SJCRH30 (cell line): ENCODE measurements around the gene SORD. TPM values are rescaled to one million over a fixed set of nuclear protein-coding genes. Genes with fewer than 3 reads are reported as not detected.
A peak's percentile ranks its signal among the peaks of the same experiment; 100 is the strongest.
"Not testable (repeated sequence)": the region's sequence is repeated elsewhere in the genome, so short reads cannot be mapped to it uniquely, and the experiment has no call there.

ENCODE experiments used
- DNase-seq, 2 experiments: peaks; one replicate each; pipeline ENCODE4 v3.0.0-alpha.2; 2015 to 2020
- H3K27ac ChIP-seq: fragments of 250-450 bp; sonication (Bioruptor Pico); 2 replicates; pipeline ENCODE4 v1.5.1; 2020; ENCODE audit warnings: mild to moderate bottlenecking, moderate library complexity
- H3K27me3 ChIP-seq: fragments of 250-450 bp; sonication (Bioruptor Pico); 2 replicates; pipeline ENCODE4 v1.5.1; 2020; ENCODE audit warnings: mild to moderate bottlenecking, moderate library complexity
- H3K36me3 ChIP-seq: fragments of 250-450 bp; sonication (Bioruptor Pico); 2 replicates; pipeline ENCODE4 v1.5.1; 2020; ENCODE audit warnings: mild to moderate bottlenecking, moderate library complexity
- H3K4me1 ChIP-seq: fragments of 250-450 bp; sonication (Bioruptor Pico); 2 replicates; pipeline ENCODE4 v1.5.1; 2020; ENCODE audit warnings: mild to moderate bottlenecking, moderate library complexity
- H3K4me3 ChIP-seq: fragments of 250-450 bp; sonication (Bioruptor Pico); 2 replicates; pipeline ENCODE4 v1.5.1; 2020; ENCODE audit warnings: mild to moderate bottlenecking, moderate library complexity
- H3K9me3 ChIP-seq: fragments of 250-450 bp; sonication (Bioruptor Pico); replicated peaks from 2 replicates; pipeline ENCODE4 v1.5.1; 2020; ENCODE audit warnings: mild to moderate bottlenecking, moderate library complexity
- total RNA-seq: library from RNA; depleted of rRNA; stranded (reverse); fragments of >200 nt; shearing (Covaris generic); gene quantifications from 2 replicates; pipeline ENCODE4 v1.2.3, GENCODE V29; 2014

Gene SORD
- total RNA-seq, 1 experiment from 2014 or later: 48.8 TPM

DNA sequence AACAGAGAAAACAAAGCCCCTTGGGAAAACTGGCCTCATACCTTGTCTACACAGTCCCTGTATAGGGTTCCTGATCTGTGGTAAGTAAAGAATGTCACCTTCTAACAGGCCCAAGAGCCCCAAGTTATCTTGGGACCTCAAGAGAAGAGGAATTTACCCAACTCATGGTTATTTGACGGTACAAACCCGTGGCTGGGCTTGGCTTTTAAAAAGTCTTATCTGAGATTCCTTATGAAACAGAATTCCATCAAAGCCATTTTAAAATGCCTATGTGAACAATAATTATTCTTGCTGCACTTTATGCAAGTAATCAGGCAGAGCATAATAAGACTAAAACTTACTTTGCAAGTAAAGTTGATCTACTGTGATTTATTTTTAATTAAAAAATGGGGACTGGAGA lies 13.9 kb upstream of the SORD start:
- Histone ChIP-seq H3K27ac (no peak overlapping the region), H3K9me3 (no peaks in the 10 kb centered on the region)

DNA sequence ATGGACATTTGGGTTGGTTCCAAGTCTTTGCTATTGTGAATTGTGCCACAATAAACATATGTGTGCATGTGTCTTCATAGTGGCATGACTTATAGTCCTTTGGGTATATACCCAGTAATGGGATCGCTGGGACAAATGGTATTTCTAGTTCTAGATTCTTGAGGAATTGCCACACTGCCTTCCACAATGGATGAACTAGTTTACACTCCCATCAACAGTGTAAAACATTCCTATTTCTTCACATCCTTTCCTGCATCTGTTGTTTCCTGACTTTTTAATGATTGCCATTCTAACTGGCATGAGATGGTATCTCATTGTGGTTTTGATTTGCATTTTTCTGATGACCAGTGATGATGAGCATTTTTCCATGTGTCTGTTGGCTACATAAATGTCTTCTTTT lies 7.9 kb upstream of the SORD start:
- not testable (repeated sequence) for H3K4me1 ChIP-seq, H3K36me3 ChIP-seq, DNase-seq, H3K4me3 ChIP-seq, H3K27ac ChIP-seq, H3K27me3 ChIP-seq, H3K9me3 ChIP-seq

More for the DNA sequence above, 13.9 kb upstream of the SORD start:
- H3K4me1 ChIP-seq: no peaks in the 10 kb centered on the region
- DNase-seq: no peak
- 0 out of 2 replicates have a peak, but pooled peaks cover 6% of the 10 kb centered on the region for H3K27me3 ChIP-seq
- H3K4me3 ChIP-seq: no peak overlapping the region
- H3K36me3 ChIP-seq: no peaks in the 10 kb centered on the region

GRCh38 chr15:45020222-45020900 lies 2.6 kb upstream of the SORD start:
- H3K4me3 ChIP-seq, H3K36me3 ChIP-seq, H3K27ac ChIP-seq, H3K4me1 ChIP-seq, DNase-seq, H3K9me3 ChIP-seq, H3K27me3 ChIP-seq: not testable (repeated sequence)

- DNase-seq, H3K27me3 ChIP-seq, H3K9me3 ChIP-seq, H3K36me3 ChIP-seq, H3K4me1 ChIP-seq, H3K4me3 ChIP-seq, H3K27ac ChIP-seq: not testable (repeated sequence)
Measured at GRCh38 chr15:45020901-45021259, 2.1 kb upstream of the SORD start.

DNA sequence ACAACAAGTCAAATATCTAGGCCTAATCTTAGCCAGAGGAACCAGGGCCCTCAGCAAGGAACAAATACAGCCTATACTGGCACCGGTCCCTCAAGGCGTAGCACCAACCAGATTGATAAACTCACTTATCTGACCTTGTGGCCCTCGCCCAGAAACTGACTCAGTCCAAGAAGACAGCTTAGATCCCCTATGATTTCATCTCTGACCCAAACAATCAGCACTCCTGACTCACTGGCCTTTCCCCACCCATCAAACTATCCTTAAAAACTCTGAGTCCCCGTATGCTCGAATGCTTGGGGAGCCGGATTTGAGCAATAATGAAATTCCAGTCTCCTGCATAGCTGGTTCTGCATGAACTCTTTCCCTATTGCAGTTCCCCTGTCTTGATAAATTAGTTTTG lies 1.6 kb upstream of the SORD start:
- DNase-seq: no peak
- H3K4me3 ChIP-seq: no peak overlapping the region
- H3K9me3 ChIP-seq: no peaks in the 10 kb centered on the region
- no peaks in the 10 kb centered on the region for H3K36me3 ChIP-seq
- H3K27ac ChIP-seq: no peak overlapping the region
- H3K27me3 ChIP-seq: no peaks in the 10 kb centered on the region
- peaks cover 6% of the 10 kb centered on the region; the same call in 1 of the 2 replicates for H3K4me1 ChIP-seq

GRCh38 chr15:45023659-45024225 lies 747 bp downstream of the SORD start:
- peak overlapping the region; percentile 81 for H3K4me3 ChIP-seq
- H3K4me1 ChIP-seq: peaks cover 6% of the 10 kb centered on the region; the same call in 1 of the 2 replicates
- no peaks in the 10 kb centered on the region for H3K9me3 ChIP-seq
- peak in 1 of 2 experiments; percentile 37 for DNase-seq
- peak overlapping the region; percentile 61 for H3K27ac ChIP-seq
- H3K36me3 ChIP-seq: 0 out of 2 replicates have a peak, but pooled peaks cover 7% of the 10 kb centered on the region
- no peaks in the 10 kb centered on the region for H3K27me3 ChIP-seq

- not testable (repeated sequence) for H3K9me3 ChIP-seq, H3K27me3 ChIP-seq, DNase-seq, H3K27ac ChIP-seq, H3K4me3 ChIP-seq, H3K4me1 ChIP-seq
- H3K36me3 ChIP-seq: peaks cover 10% of the 10 kb centered on the region; the same call in 1 of the 2 replicates
Measured at GRCh38 chr15:45024649-45025048, 1.7 kb downstream of the SORD start.

- H3K4me3 ChIP-seq, H3K9me3 ChIP-seq, H3K4me1 ChIP-seq, H3K27me3 ChIP-seq, H3K27ac ChIP-seq, DNase-seq: not testable (repeated sequence)
- peaks cover 13% of the 10 kb centered on the region; the same call in 1 of the 2 replicates for H3K36me3 ChIP-seq
Measured at GRCh38 chr15:45025627-45026026, 2.6 kb downstream of the SORD start.

DNA sequence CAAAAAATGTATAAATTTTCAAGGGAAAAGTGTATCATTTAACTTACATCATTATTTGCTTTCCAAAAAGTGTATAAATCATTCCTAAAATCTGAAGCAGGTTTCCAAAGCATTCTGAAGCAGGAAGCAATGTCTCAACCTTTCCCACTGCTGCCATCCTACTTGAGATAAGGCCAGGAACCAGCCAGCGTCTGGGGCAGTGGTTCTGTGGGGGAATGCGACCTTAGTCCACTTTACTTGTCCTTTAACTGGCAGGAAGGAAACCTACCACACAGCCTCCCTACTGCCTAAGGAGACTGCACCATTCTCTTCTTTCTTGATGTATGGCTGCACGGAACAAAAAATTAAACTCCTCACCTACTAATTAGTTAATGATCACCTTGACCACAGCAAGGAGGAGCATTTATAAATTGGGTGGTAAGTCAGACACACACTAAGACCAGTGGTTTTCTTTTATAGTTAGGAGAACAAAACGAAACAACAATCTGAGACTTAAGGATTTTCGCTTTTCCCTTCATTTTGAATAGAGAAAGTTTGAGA lies 3.7 kb downstream of the SORD start:
- H3K9me3 ChIP-seq: no peaks in the 10 kb centered on the region
- H3K4me1 ChIP-seq: peaks cover 6% of the 10 kb centered on the region; the same call in 1 of the 2 replicates
- H3K36me3 ChIP-seq: peaks cover 17% of the 10 kb centered on the region; the same call in 1 of the 2 replicates
- no peak for DNase-seq
- no peak overlapping the region for H3K27ac ChIP-seq
- no peaks in the 10 kb centered on the region for H3K27me3 ChIP-seq
- H3K4me3 ChIP-seq: no peak overlapping the region

DNA sequence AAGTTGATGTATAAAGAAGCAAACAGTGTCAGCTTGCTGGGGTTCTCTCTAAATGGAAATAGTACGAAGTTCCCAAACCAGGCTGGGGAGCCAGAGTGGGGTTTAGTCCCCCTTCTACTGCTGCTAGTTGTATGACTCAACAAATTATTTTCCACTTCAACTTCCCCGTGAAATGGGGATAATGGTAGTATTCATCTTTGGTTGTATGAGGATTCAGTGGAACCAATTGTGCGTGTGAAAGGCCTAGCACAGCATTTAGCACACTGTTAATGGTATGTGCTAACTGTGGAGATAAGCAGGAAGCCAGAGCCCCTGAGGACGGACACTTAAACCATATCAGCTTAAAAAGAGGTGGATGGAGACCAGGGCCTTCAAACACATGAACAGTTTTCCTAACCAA lies 4.2 kb downstream of the SORD start:
- H3K4me3 ChIP-seq: no peak overlapping the region
- no peaks in the 10 kb centered on the region for H3K9me3 ChIP-seq
- H3K27ac ChIP-seq: no peak overlapping the region
- peak in 1 of 2 experiments; percentile 17 for DNase-seq
- H3K36me3 ChIP-seq: peaks cover 17% of the 10 kb centered on the region; the same call in 1 of the 2 replicates
- H3K27me3 ChIP-seq: no peaks in the 10 kb centered on the region
- H3K4me1 ChIP-seq: peaks cover 6% of the 10 kb centered on the region; the same call in 1 of the 2 replicates

- Histone ChIP-seq H3K27me3 (no peaks in the 10 kb centered on the region), H3K4me3 (no peak overlapping the region), H3K27ac (no peak overlapping the region), H3K36me3 (peaks cover 17% of the 10 kb centered on the region; the same call in 1 of the 2 replicates), H3K9me3 (no peaks in the 10 kb centered on the region), H3K4me1 (no peaks in the 10 kb centered on the region)
- no peak for DNase-seq
Measured at GRCh38 chr15:45030743-45031142, 7.7 kb downstream of the SORD start.

DNA sequence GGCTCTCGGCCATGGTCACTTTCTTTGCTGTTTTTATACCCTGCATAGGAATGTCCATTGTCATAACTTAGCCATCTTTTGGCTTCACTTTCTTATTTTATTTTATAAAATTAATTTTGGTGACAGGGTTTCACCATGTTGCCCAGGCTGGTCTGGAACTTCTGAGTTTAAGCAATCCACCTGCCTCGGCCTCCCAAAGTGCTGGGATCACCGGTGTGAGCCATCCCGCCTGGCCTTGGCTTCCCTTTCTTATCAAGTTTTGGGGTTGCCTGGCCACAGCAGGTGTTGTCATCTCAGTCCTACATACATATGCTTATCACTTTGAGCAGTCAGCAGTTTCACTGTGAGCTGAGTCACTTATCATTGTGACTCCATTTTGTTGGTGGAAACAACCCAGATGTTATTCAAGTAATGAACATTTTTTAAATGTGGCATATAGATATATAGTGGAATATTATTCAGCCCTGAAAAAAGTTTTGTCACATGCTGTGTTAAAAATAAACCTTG lies 8.6 kb downstream of the SORD start:
- DNase-seq, H3K9me3 ChIP-seq, H3K4me3 ChIP-seq, H3K4me1 ChIP-seq, H3K27me3 ChIP-seq, H3K27ac ChIP-seq: not testable (repeated sequence)
- H3K36me3 ChIP-seq: peaks cover 17% of the 10 kb centered on the region; the same call in 1 of the 2 replicates

- H3K36me3 ChIP-seq: peaks cover 13% of the 10 kb centered on the region; the same call in 1 of the 2 replicates
- DNase-seq: not testable (repeated sequence)
Measured at GRCh38 chr15:45032501-45032900, 9.5 kb downstream of the SORD start.

GRCh38 chr15:45034087-45034486 lies 11.1 kb downstream of the SORD start:
- DNase-seq: not testable (repeated sequence)

More at GRCh38 chr15:45032501-45032900, 9.5 kb downstream of the SORD start:
- H3K27ac ChIP-seq, H3K4me3 ChIP-seq, H3K27me3 ChIP-seq, H3K9me3 ChIP-seq, H3K4me1 ChIP-seq: not testable (repeated sequence)

GRCh38 chr15:45034600-45035375 lies 11.8 kb downstream of the SORD start:
- not testable (repeated sequence) for DNase-seq, H3K4me3 ChIP-seq, H3K27ac ChIP-seq, H3K4me1 ChIP-seq, H3K36me3 ChIP-seq, H3K9me3 ChIP-seq, H3K27me3 ChIP-seq

More at GRCh38 chr15:45034087-45034486, 11.1 kb downstream of the SORD start:
- not testable (repeated sequence) for H3K27me3 ChIP-seq, H3K27ac ChIP-seq, H3K36me3 ChIP-seq, H3K4me3 ChIP-seq, H3K4me1 ChIP-seq, H3K9me3 ChIP-seq
